GM18499 (cell line): ENCODE measurements around the gene PLEKHA7.

Source experiments
- ATAC-seq: cut with Tn5 transposase; IDR thresholded peaks from one replicate; pipeline ENCODE4 v1.9.1; 2021; ENCODE audit warnings: moderate number of reproducible peaks; ENCODE audit not compliant: insufficient read depth, unreplicated experiment

The PLEKHA7 gene

GRCh38 chr11:16857186-16857585 is 157.0 kb downstream of the PLEKHA7 start:
- no peak for ATAC-seq

GRCh38 chr11:16856022-16856471 is 158.2 kb downstream of the PLEKHA7 start:
- no peak for ATAC-seq

GRCh38 chr11:16854979-16855378 is 159.2 kb downstream of the PLEKHA7 start:
- ATAC-seq: no peak

GRCh38 chr11:16853859-16854258 is 160.4 kb downstream of the PLEKHA7 start:
- no peak for ATAC-seq

GRCh38 chr11:16853266-16853665 is 160.9 kb downstream of the PLEKHA7 start:
- no peak for ATAC-seq

GRCh38 chr11:16846305-16846704 is 167.9 kb downstream of the PLEKHA7 start:
- no peak for ATAC-seq

GRCh38 chr11:16844268-16844771 is 169.9 kb downstream of the PLEKHA7 start:
- no peak for ATAC-seq

- ATAC-seq: no peak
Observed at GRCh38 chr11:16843294-16843693, 170.9 kb downstream of the PLEKHA7 start.

- no peak for ATAC-seq
Observed at GRCh38 chr11:16841984-16842383, 172.2 kb downstream of the PLEKHA7 start.

- ATAC-seq: no peak
Observed at GRCh38 chr11:16841481-16841880, 172.7 kb downstream of the PLEKHA7 start.

GRCh38 chr11:16840951-16841350 is 173.3 kb downstream of the PLEKHA7 start:
- no peak for ATAC-seq

- no peak for ATAC-seq
Observed at GRCh38 chr11:16839821-16840220, 174.4 kb downstream of the PLEKHA7 start.

GRCh38 chr11:16834384-16834783 is 179.8 kb downstream of the PLEKHA7 start:
- no peak for ATAC-seq

- ATAC-seq: no peak
Observed at GRCh38 chr11:16833026-16833425, 181.2 kb downstream of the PLEKHA7 start.

- ATAC-seq: no peak
Observed at GRCh38 chr11:16832193-16832539, 182.0 kb downstream of the PLEKHA7 start.

- no peak for ATAC-seq
Observed at GRCh38 chr11:16831316-16832192, 182.7 kb downstream of the PLEKHA7 start.

GRCh38 chr11:16827139-16827538 is 187.1 kb downstream of the PLEKHA7 start:
- ATAC-seq: no peak

- no peak for ATAC-seq
Observed at GRCh38 chr11:16825968-16826367, 188.2 kb downstream of the PLEKHA7 start.

- no peak for ATAC-seq
Observed at GRCh38 chr11:16825101-16825500, 189.1 kb downstream of the PLEKHA7 start.

GRCh38 chr11:16820324-16821092 is 193.7 kb downstream of the PLEKHA7 start:
- ATAC-seq: peak; percentile 63

GRCh38 chr11:16818284-16818683 is 195.9 kb downstream of the PLEKHA7 start:
- ATAC-seq: no peak
